ENCODE measurements around the gene NRXN2. TPM values are rescaled to one million over a fixed set of nuclear protein-coding genes. Genes with fewer than 3 reads are reported as not detected.

NRXN2 gene
- total and polyA plus RNA-seq, 2 of the 13 experiments (the other 11 are each of a cell fraction or from before 2014, with no cell fraction given): not detected

DNA sequence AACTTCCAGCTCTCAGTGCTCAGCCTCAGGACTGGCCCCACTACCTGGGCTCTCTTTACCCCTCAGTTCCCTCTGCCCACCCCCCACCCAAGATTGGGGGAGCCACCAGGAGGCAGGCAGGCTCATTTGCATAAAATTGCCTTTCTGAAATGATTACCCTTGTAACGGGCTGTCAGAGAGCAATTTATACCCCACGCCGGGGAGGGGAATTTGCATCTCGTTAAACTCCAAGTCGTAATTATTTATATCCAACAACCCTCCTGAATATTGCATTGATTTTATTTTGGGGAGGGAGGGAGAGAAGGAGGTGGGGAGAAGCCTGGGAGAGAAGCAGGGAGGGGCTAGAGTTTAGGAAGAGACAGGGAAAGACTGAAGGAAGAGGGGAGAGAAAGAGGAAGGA is 8.3 kb downstream of the NRXN2 start:
- in situ Hi-C loops (cut with HindIII; ENCODE audit: extremely low pct_ligation_motif_present, low pct_unique_long_range_greater_than_20kb) (no loop called here), intact Hi-C loops (cut with micrococcal nuclease; ENCODE audit: unreplicated experiment) (no loop called here)
- H3K27ac ChIP-seq (ENCODE audit: extremely low read length, insufficient read depth, low read length): no peak overlapping the region
- no TSS peak for BruUV-seq (replicated peaks)
- H3K9me3 ChIP-seq (ENCODE audit: low read length): no peaks in the 10 kb centered on the region
- FAIRE-seq (no peak), ATAC-seq (no peak), DNase-seq (ENCODE audit: low spot score) (no peak)
- 55% methylated on average over 5 of the region's 5 CpGs for WGBS (ENCODE audit: low lambda C conversion rate)
- no peaks in the 10 kb centered on the region for H3K79me2 ChIP-seq (ENCODE audit: insufficient read depth, low read length)
- H3K9ac ChIP-seq (ENCODE audit: insufficient read depth, low read depth, low read length): no peak overlapping the region
- ChIA-PET CTCF (ENCODE audit: low intra/inter-chr PET ratio, low total read pairs) (no interaction called here), POLR2A (no interaction called here)
- H4K20me1 ChIP-seq (ENCODE audit: insufficient read depth, low read length): no peaks in the 10 kb centered on the region
- H3K4me3 ChIP-seq (replicated peaks in 1 of 3; ENCODE audit: insufficient read depth in 1 of 3, low read depth in 2 of 3, low read length in 3 of 3): no peak overlapping the region
- H2AFZ ChIP-seq (ENCODE audit: low read length): no peak overlapping the region
- peaks cover 7 to 76% of the 10 kb centered on the region in 2 experiments; a peak in 4 of 5 replicates for H3K27me3 ChIP-seq (ENCODE audit: control insufficient read depth in 1 of 2, insufficient read depth in 2 of 2, low read length in 2 of 2)
- no peaks in the 10 kb centered on the region for H3K36me3 ChIP-seq (replicated peaks in 1 of 2; ENCODE audit: control insufficient read depth in 1 of 2, insufficient read depth in 2 of 2, low read length in 2 of 2)
- no peak for TF ChIP-seq SRY (CRISPR knock-in tag; IDR thresholded peaks at IDR 0.05)
- TF ChIP-seq FOSL1 (CRISPR knock-in tag; IDR thresholded peaks at IDR 0.05; ENCODE audit: borderline replicate concordance): no peak
- TF ChIP-seq, protein P1, sequence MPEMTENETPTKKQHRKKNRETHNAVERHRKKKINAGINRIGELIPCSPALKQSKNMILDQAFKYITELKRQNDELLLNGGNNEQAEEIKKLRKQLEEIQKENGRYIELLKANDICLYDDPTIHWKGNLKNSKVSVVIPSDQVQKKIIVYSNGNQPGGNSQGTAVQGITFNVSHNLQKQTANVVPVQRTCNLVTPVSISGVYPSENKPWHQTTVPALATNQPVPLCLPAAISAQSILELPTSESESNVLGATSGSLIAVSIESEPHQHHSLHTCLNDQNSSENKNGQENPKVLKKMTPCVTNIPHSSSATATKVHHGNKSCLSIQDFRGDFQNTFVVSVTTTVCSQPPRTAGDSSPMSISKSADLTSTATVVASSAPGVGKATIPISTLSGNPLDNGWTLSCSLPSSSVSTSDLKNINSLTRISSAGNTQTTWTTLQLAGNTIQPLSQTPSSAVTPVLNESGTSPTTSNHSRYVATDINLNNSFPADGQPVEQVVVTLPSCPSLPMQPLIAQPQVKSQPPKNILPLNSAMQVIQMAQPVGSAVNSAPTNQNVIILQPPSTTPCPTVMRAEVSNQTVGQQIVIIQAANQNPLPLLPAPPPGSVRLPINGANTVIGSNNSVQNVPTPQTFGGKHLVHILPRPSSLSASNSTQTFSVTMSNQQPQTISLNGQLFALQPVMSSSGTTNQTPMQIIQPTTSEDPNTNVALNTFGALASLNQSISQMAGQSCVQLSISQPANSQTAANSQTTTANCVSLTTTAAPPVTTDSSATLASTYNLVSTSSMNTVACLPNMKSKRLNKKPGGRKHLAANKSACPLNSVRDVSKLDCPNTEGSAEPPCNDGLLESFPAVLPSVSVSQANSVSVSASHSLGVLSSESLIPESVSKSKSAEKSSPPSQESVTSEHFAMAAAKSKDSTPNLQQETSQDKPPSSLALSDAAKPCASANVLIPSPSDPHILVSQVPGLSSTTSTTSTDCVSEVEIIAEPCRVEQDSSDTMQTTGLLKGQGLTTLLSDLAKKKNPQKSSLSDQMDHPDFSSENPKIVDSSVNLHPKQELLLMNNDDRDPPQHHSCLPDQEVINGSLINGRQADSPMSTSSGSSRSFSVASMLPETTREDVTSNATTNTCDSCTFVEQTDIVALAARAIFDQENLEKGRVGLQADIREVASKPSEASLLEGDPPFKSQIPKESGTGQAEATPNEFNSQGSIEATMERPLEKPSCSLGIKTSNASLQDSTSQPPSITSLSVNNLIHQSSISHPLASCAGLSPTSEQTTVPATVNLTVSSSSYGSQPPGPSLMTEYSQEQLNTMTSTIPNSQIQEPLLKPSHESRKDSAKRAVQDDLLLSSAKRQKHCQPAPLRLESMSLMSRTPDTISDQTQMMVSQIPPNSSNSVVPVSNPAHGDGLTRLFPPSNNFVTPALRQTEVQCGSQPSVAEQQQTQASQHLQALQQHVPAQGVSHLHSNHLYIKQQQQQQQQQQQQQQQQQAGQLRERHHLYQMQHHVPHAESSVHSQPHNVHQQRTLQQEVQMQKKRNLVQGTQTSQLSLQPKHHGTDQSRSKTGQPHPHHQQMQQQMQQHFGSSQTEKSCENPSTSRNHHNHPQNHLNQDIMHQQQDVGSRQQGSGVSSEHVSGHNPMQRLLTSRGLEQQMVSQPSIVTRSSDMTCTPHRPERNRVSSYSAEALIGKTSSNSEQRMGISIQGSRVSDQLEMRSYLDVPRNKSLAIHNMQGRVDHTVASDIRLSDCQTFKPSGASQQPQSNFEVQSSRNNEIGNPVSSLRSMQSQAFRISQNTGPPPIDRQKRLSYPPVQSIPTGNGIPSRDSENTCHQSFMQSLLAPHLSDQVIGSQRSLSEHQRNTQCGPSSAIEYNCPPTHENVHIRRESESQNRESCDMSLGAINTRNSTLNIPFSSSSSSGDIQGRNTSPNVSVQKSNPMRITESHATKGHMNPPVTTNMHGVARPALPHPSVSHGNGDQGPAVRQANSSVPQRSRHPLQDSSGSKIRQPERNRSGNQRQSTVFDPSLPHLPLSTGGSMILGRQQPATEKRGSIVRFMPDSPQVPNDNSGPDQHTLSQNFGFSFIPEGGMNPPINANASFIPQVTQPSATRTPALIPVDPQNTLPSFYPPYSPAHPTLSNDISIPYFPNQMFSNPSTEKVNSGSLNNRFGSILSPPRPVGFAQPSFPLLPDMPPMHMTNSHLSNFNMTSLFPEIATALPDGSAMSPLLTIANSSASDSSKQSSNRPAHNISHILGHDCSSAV (CRISPR knock-in tag; IDR thresholded peaks at IDR 0.05; ENCODE audit: borderline replicate concordance): no peak
- TF ChIP-seq, protein P2, sequence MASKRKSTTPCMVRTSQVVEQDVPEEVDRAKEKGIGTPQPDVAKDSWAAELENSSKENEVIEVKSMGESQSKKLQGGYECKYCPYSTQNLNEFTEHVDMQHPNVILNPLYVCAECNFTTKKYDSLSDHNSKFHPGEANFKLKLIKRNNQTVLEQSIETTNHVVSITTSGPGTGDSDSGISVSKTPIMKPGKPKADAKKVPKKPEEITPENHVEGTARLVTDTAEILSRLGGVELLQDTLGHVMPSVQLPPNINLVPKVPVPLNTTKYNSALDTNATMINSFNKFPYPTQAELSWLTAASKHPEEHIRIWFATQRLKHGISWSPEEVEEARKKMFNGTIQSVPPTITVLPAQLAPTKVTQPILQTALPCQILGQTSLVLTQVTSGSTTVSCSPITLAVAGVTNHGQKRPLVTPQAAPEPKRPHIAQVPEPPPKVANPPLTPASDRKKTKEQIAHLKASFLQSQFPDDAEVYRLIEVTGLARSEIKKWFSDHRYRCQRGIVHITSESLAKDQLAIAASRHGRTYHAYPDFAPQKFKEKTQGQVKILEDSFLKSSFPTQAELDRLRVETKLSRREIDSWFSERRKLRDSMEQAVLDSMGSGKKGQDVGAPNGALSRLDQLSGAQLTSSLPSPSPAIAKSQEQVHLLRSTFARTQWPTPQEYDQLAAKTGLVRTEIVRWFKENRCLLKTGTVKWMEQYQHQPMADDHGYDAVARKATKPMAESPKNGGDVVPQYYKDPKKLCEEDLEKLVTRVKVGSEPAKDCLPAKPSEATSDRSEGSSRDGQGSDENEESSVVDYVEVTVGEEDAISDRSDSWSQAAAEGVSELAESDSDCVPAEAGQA (IDR thresholded peaks at IDR 0.05; ENCODE audit: low read depth): no peak
- TF ChIP-seq, protein P2 (CRISPR knock-in tag; IDR thresholded peaks at IDR 0.05; ENCODE audit: borderline replicate concordance): no peak
- H3K4me1 ChIP-seq (ENCODE audit: insufficient read depth, low read length): peaks cover 5% of the 10 kb centered on the region; the same call in 1 of the 2 replicates
- H3K4me2 ChIP-seq (ENCODE audit: low read depth, low read length): no peak overlapping the region
